NB4 (cell line): ENCODE data around the gene TSHZ2.

Experiments
- CTCF ChIP-seq: IDR thresholded peaks from one replicate; pipeline ENCODE4 v1.5.1; 2012; ENCODE audit warnings: low read depth, low read length
- MYC ChIP-seq: IDR thresholded peaks from 2 replicates; pipeline ENCODE4 v1.6.1; 2011; ENCODE audit warnings: low read depth, low read length
- POLR2A ChIP-seq: IDR thresholded peaks from 2 replicates; pipeline ENCODE4 v1.6.1; 2011; ENCODE audit warnings: mild to moderate bottlenecking; ENCODE audit not compliant: insufficient read length; ENCODE audit errors: extremely low read depth
- TF ChIP-seq, protein P1 (sequence below): IDR thresholded peaks from 2 replicates; pipeline ENCODE4 v1.6.1; 2011; ENCODE audit warnings: low read depth, low read length

GRCh38 chr20:53522026-53522425 is 549.9 kb downstream of the TSHZ2 start:
- TF ChIP-seq CTCF (no peak), MYC (no peak), POLR2A (no peak)
- TF ChIP-seq, protein P1, sequence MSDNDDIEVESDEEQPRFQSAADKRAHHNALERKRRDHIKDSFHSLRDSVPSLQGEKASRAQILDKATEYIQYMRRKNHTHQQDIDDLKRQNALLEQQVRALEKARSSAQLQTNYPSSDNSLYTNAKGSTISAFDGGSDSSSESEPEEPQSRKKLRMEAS: no peak
